Hypothalamus (tissue), 51 donors: ENCODE measurements around the gene SLC6A6.

Experiments
- DNase-seq, 51 donors: peaks; one replicate each; lab custom pipeline; 2025; lab: John Stamatoyannopoulos, UW

The SLC6A6 gene

GRCh38 chr3:14402304-14402811 is at the start of gene SLC6A6:
TSS of gene SLC6A6 (plus strand) at chr3:14402606. CDS start at chr3:14443635, 41,029 bp downstream.
- peak; percentile 29 to 91 (median 82) for DNase-seq

GRCh38 chr3:14353502-14353901 is 48.9 kb upstream of the SLC6A6 start:
- no peak for DNase-seq

GRCh38 chr3:14357463-14357862 is 44.9 kb upstream of the SLC6A6 start:
- no peak for DNase-seq

GRCh38 chr3:14358426-14359211 is 43.8 kb upstream of the SLC6A6 start:
- DNase-seq = peak in 4 of 51 donors; percentile 4 to 15 (median 4)

- DNase-seq = no peak
Observed at GRCh38 chr3:14359348-14359747, 43.1 kb upstream of the SLC6A6 start.

GRCh38 chr3:14360123-14360881 is 42.1 kb upstream of the SLC6A6 start:
- no peak for DNase-seq

- no peak for DNase-seq
Observed at GRCh38 chr3:14361068-14361677, 41.2 kb upstream of the SLC6A6 start.

GRCh38 chr3:14362890-14363289 is 39.5 kb upstream of the SLC6A6 start:
- no peak for DNase-seq

- DNase-seq = no peak
Observed at GRCh38 chr3:14363379-14363778, 39.0 kb upstream of the SLC6A6 start.

GRCh38 chr3:14363991-14364390 is 38.4 kb upstream of the SLC6A6 start:
- no peak for DNase-seq

- no peak for DNase-seq
Observed at GRCh38 chr3:14364580-14365292, 37.7 kb upstream of the SLC6A6 start.

GRCh38 chr3:14366248-14366647 is 36.2 kb upstream of the SLC6A6 start:
- DNase-seq = no peak

GRCh38 chr3:14366915-14367823 is 35.2 kb upstream of the SLC6A6 start:
- no peak for DNase-seq

- DNase-seq = no peak
Observed at GRCh38 chr3:14368146-14368545, 34.3 kb upstream of the SLC6A6 start.

- no peak for DNase-seq
Observed at GRCh38 chr3:14368885-14369284, 33.5 kb upstream of the SLC6A6 start.

GRCh38 chr3:14369675-14370669 is 32.4 kb upstream of the SLC6A6 start:
- no peak for DNase-seq

GRCh38 chr3:14370720-14371572 is 31.5 kb upstream of the SLC6A6 start:
- no peak for DNase-seq
